Activated CD8-positive, alpha-beta memory T cell treated with anti-CD3 and anti-CD28 coated beads, Interleukin-2, amount 10 ng/mL, durations not matched to agents 7 days and 5 days (primary cell): ENCODE measurements around the gene TXNRD2. TPM values are rescaled to one million over a fixed set of nuclear protein-coding genes. Genes with fewer than 3 reads are reported as not detected.

Experiments used
- ATAC-seq: fragments of 150-1000 bp; cut with Tn5 transposase; one replicate; pipeline ENCODE4 v1.10.0; 2021; ENCODE audit warnings: moderate library complexity
- CTCF ChIA-PET: fragments of 350-600 bp; sonication (Branson Sonifier 250); formaldehyde crosslinking; loops from one replicate; lab custom pipeline; 2021; ENCODE audit warnings: antibody characterized with exemption; lab: Charles Lee
- DNase-seq: peaks from one replicate; pipeline ENCODE4 v3.0.0-alpha.2; 2020
- H3K27ac Mint-ChIP-seq: one replicate; pipeline ENCODE4 v1.8.0; 2021; ENCODE audit warnings: mild to moderate bottlenecking, mixed read lengths
- H3K27me3 Mint-ChIP-seq: one replicate; pipeline ENCODE4 v1.8.0; 2021; ENCODE audit warnings: mixed read lengths
- H3K36me3 Mint-ChIP-seq: one replicate; pipeline ENCODE4 v1.8.0; 2021; ENCODE audit warnings: mild to moderate bottlenecking, mixed read lengths
- H3K4me1 Mint-ChIP-seq: one replicate; pipeline ENCODE4 v1.8.0; 2021; ENCODE audit warnings: mixed read lengths
- H3K4me3 Mint-ChIP-seq: one replicate; pipeline ENCODE4 v1.8.0; 2021; ENCODE audit warnings: mild to moderate bottlenecking, moderate library complexity, mixed read lengths
- H3K9me3 Mint-ChIP-seq: one replicate; pipeline ENCODE4 v1.8.0; 2022; ENCODE audit warnings: low read depth, mixed read lengths
- total RNA-seq, 2 experiments: library from RNA; stranded (reverse); gene quantifications; one replicate each; pipeline ENCODE4 v1.2.3, GENCODE V29; 2021

TXNRD2 gene
- total RNA-seq, 2 experiments from 2014 or later, result 20.5 to 23.1 TPM

GRCh38 chr22:19870153-19871022 lies 71.2 kb downstream of the TXNRD2 start:
- Mint-ChIP-seq H3K4me3 (no peak overlapping the region), H3K36me3 (no peaks in the 10 kb centered on the region), H3K9me3 (no peaks in the 10 kb centered on the region), H3K4me1 (peaks cover 3% of the 10 kb centered on the region), H3K27ac (no peak overlapping the region), H3K27me3 (peaks cover 2% of the 10 kb centered on the region)
- ATAC-seq, result no peak
- CTCF ChIA-PET, result interaction anchor here (0.6 kb wide), 1 partner anchor 177 kb away, joined by 3 read pairs; no protein-coding TSS in a partner anchor
- no peak for DNase-seq

DNA sequence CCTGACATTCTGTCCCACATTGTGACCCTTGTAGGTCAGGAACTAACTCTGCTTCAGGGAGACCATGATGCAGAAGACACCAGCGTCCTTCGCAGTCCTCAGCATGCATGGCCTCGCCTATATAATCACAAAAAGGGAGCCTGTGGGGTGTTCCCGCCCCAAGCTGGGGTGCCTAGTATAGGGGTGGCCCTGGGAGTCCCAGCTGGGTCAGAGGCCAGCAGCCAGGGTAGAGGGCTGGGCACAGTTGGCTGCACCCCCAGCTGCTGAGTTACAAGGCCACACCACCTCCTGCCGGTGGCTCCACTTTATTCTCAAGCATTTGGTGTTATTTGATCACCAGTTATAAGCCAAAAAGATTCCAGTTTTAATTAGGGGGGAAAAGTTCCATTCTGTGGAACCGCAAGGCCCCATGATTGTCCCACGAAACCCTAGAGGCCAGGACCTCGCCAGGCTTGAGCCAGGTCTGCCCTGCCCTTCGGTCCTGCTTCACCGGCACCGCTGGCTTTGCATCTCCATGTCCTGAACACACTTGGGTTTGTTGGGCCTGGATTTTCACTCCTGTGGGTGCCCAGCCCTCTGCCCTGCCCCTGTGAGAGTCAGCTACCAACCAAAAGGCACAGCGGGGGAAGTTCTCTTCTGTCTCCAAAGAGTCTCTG lies 72.0 kb downstream of the TXNRD2 start:
- Mint-ChIP-seq H3K9me3 (no peaks in the 10 kb centered on the region), H3K27me3 (peaks cover 2% of the 10 kb centered on the region), H3K27ac (no peak overlapping the region), H3K36me3 (no peaks in the 10 kb centered on the region), H3K4me1 (peaks cover 3% of the 10 kb centered on the region), H3K4me3 (no peak overlapping the region)
- CTCF ChIA-PET, result no interaction called here
- ATAC-seq, result no peak
- DNase-seq, result no peak

- no peak overlapping the region for H3K4me3 Mint-ChIP-seq
- CTCF ChIA-PET, result no interaction called here
- H3K27ac Mint-ChIP-seq, result no peak overlapping the region
- no peak for DNase-seq
- H3K27me3 Mint-ChIP-seq, result peaks cover 2% of the 10 kb centered on the region
- peaks cover under 1% of the 10 kb centered on the region for H3K4me1 Mint-ChIP-seq
- no peaks in the 10 kb centered on the region for H3K9me3 Mint-ChIP-seq
- ATAC-seq, result no peak
- H3K36me3 Mint-ChIP-seq, result no peaks in the 10 kb centered on the region
Observed at GRCh38 chr22:19868773-19869471, 72.7 kb downstream of the TXNRD2 start.

- Mint-ChIP-seq H3K4me1 (no peaks in the 10 kb centered on the region), H3K4me3 (no peak overlapping the region), H3K9me3 (no peaks in the 10 kb centered on the region), H3K27me3 (peaks cover 2% of the 10 kb centered on the region), H3K36me3 (no peaks in the 10 kb centered on the region), H3K27ac (no peak overlapping the region)
- DNase-seq, result no peak
- CTCF ChIA-PET, result no interaction called here
- no peak for ATAC-seq
Observed at GRCh38 chr22:19868333-19868732, 73.3 kb downstream of the TXNRD2 start.

GRCh38 chr22:19867617-19868016 lies 74.0 kb downstream of the TXNRD2 start:
- no peaks in the 10 kb centered on the region for H3K4me1 Mint-ChIP-seq
- no peak overlapping the region for H3K27ac Mint-ChIP-seq
- peaks cover 2% of the 10 kb centered on the region for H3K27me3 Mint-ChIP-seq
- H3K36me3 Mint-ChIP-seq, result no peaks in the 10 kb centered on the region
- DNase-seq (no peak), ATAC-seq (no peak)
- CTCF ChIA-PET, result no interaction called here
- H3K4me3 Mint-ChIP-seq, result no peak overlapping the region
- no peaks in the 10 kb centered on the region for H3K9me3 Mint-ChIP-seq

- Mint-ChIP-seq H3K36me3 (no peaks in the 10 kb centered on the region), H3K4me1 (no peaks in the 10 kb centered on the region), H3K27me3 (peaks cover 2% of the 10 kb centered on the region), H3K27ac (no peak overlapping the region), H3K9me3 (no peaks in the 10 kb centered on the region), H3K4me3 (no peak overlapping the region)
- DNase-seq (no peak), ATAC-seq (no peak)
- CTCF ChIA-PET, result interaction anchor here (0.8 to 1.2 kb wide), 2 partner anchors 9 to 44 kb away, joined by 3 to 4 read pairs; no protein-coding TSS in a partner anchor
Observed at GRCh38 chr22:19866665-19867009, 75.0 kb downstream of the TXNRD2 start.

DNA sequence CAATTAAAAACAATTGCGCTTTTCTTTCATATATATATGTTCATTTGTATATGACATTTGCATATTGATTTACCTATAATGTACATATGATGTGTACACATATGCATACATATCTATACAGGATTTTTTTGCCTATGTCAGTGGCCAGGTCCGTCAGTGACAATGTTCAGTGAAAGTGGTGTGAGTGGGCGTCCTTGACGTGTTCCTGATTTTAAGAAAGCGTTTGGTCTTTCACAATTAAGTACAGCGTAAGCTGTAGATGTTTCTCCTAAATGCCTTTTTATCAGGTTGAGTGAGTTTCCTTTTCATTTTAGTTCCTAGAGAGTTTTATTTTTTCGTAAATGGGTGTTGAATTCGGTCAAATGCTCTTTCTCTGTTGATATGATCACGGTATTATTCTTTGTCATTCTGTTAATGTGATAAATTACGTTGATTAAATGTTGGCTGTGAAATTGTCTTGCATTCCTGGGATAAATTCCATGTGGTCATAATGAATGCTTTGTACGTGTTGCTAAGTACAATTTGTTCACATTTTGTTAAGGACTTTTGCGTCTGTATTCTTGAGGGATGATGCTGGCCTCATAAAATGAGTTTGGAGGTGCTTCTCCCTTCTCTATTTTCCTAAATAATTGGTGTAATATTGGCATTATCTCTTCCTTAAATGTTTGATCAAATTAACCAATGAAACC lies 76.3 kb downstream of the TXNRD2 start:
- DNase-seq (no peak), ATAC-seq (no peak)
- CTCF ChIA-PET, result interaction anchor here (1.6 kb wide), 1 partner anchor 135 kb away, joined by 8 read pairs; no protein-coding TSS in a partner anchor
- Mint-ChIP-seq H3K27me3 (peaks cover 2% of the 10 kb centered on the region), H3K4me3 (no peak overlapping the region), H3K4me1 (no peaks in the 10 kb centered on the region), H3K9me3 (no peaks in the 10 kb centered on the region), H3K36me3 (no peaks in the 10 kb centered on the region), H3K27ac (no peak overlapping the region)

GRCh38 chr22:19864538-19865106 lies 77.0 kb downstream of the TXNRD2 start:
- Mint-ChIP-seq H3K4me1 (no peaks in the 10 kb centered on the region), H3K27me3 (peaks cover 2% of the 10 kb centered on the region), H3K4me3 (no peak overlapping the region), H3K27ac (no peak overlapping the region), H3K36me3 (no peaks in the 10 kb centered on the region), H3K9me3 (no peaks in the 10 kb centered on the region)
- DNase-seq (no peak), ATAC-seq (no peak)
- CTCF ChIA-PET, result interaction anchor here (1.3 to 1.6 kb wide), 2 partner anchors 9 to 134 kb away, joined by 5 to 8 read pairs; no protein-coding TSS in a partner anchor

- ATAC-seq (no peak), DNase-seq (no peak)
- Mint-ChIP-seq H3K27me3 (peaks cover 2% of the 10 kb centered on the region), H3K4me3 (no peak overlapping the region), H3K4me1 (no peaks in the 10 kb centered on the region), H3K9me3 (no peaks in the 10 kb centered on the region), H3K36me3 (no peaks in the 10 kb centered on the region), H3K27ac (no peak overlapping the region)
- CTCF ChIA-PET, result interaction anchor here (1.3 kb wide), 1 partner anchor 8 kb away, joined by 5 read pairs; no protein-coding TSS in a partner anchor
Observed at GRCh38 chr22:19863571-19863970, 78.0 kb downstream of the TXNRD2 start.

DNA sequence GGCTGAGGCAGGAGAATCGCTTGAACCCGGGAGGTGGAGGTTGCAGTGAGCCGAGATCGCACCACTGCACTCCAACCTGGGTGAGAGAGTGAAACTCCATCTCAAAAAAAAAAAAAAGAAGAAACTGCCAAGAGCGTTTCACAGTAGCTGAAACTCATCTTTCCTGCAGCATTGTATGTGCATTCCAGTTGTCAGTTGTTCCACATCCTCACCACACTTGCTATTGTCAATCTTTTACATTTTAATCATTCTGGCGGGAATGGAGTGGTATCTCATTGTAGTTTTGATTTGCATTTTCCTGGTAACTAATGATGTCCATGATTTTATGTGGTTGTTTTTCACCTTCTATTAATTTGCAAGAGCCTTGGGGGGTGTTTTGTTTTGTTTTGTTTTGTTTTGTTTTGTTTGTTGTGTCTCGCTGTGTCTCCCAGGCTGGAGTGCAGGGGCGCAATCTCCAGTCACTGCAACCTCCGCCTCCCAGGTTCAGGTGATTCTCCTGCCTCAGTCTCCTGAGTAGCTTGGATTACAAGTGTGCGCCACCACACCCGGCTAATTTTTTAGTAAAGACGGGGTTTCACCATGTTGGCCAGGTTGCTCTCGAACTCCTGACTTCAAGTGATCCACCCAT lies 78.9 kb downstream of the TXNRD2 start:
- Mint-ChIP-seq H3K27ac (no peak overlapping the region), H3K4me1 (no peaks in the 10 kb centered on the region), H3K27me3 (peaks cover 2% of the 10 kb centered on the region), H3K36me3 (peaks cover 2% of the 10 kb centered on the region), H3K4me3 (no peak overlapping the region), H3K9me3 (no peaks in the 10 kb centered on the region)
- CTCF ChIA-PET, result no interaction called here
- ATAC-seq (no peak), DNase-seq (no peak)

- DNase-seq, result no peak
- H3K36me3 Mint-ChIP-seq, result peaks cover 5% of the 10 kb centered on the region
- no peak overlapping the region for H3K4me3 Mint-ChIP-seq
- H3K27me3 Mint-ChIP-seq, result no peaks in the 10 kb centered on the region
- CTCF ChIA-PET, result interaction anchor here (1.3 kb wide), 1 partner anchor 50 kb away, joined by 3 read pairs; no protein-coding TSS in a partner anchor
- peaks cover 16% of the 10 kb centered on the region for H3K4me1 Mint-ChIP-seq
- no peak for ATAC-seq
- H3K27ac Mint-ChIP-seq, result no peak overlapping the region
- H3K9me3 Mint-ChIP-seq, result no peaks in the 10 kb centered on the region
Observed at GRCh38 chr22:19859861-19860510, 81.6 kb downstream of the TXNRD2 start.

DNA sequence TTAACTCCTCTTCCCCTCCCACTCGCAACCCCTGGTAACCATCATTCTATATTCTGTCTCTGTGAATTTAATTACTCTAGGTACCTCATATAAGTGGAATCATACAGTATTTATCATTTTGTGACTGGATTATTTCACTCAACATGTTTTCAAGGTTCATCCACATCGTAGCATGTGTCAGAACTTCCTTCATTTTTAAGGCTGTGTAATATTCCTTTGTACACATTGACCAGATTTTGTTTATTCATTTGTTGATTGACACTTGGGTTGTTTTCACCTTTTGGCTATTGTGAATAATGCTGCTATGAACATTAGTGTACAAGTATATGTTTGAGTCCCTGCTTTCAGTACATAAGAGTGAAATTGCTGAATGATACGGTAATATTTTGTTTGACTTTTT lies 84.2 kb downstream of the TXNRD2 start:
- no peak for DNase-seq
- Mint-ChIP-seq H3K36me3 (peaks cover 5% of the 10 kb centered on the region), H3K27me3 (no peaks in the 10 kb centered on the region), H3K9me3 (no peaks in the 10 kb centered on the region), H3K4me3 (no peak overlapping the region), H3K4me1 (peaks cover 33% of the 10 kb centered on the region), H3K27ac (no peak overlapping the region)
- CTCF ChIA-PET, result no interaction called here
- ATAC-seq, result no peak
